Endothelial cell of umbilical vein (primary cell): ENCODE results near the gene PBXIP1. TPM values are rescaled to one million over a fixed set of nuclear protein-coding genes. Genes with fewer than 3 reads are reported as not detected.

Experiments
- BruUV-seq: library from RNA; stranded (reverse); fragments of 400-500 nt; replicated peaks from 2 replicates; lab custom pipeline; 2021; lab: Mats Ljungman, UMichigan
- CTCF ChIA-PET: fragments of 300-600, 350-600 bp; sonication (Branson Sonifier 250); formaldehyde crosslinking; loops from one replicate; lab custom pipeline; 2021; ENCODE audit warnings: antibody characterized with exemption, inconsistent platforms; lab: Charles Lee
- POLR2A ChIA-PET: fragments of 300-600, 350-600 bp; sonication (Branson Sonifier 250); formaldehyde crosslinking; loops from one replicate; lab custom pipeline; 2021; ENCODE audit warnings: antibody characterized with exemption, inconsistent platforms; lab: Charles Lee
- DNase-seq: peaks from one replicate; pipeline ENCODE4 v3.0.0-alpha.2; 2011; ENCODE audit warnings: low read depth, low spot score
- FAIRE-seq: peaks from 2 replicates; lab custom pipeline; 2011; peaks lifted over from hg19 to GRCh38; lab: Jason Lieb, UNC
- H2AFZ ChIP-seq: 2 replicates; pipeline ENCODE4 v1.6.0; 2012; ENCODE audit warnings: low read depth, low read length, control low read depth, inconsistent platforms
- H3K27ac ChIP-seq: 2 replicates; pipeline ENCODE4 v1.5.1; 2011; ENCODE audit warnings: low read depth, mild to moderate bottlenecking, control low read depth, low read length, moderate library complexity; ENCODE audit not compliant: insufficient read depth
- H3K27me3 ChIP-seq, 2 experiments: 2 replicates each; pipeline versions ENCODE4 v1.6.0 to v1.6.1; 2011; ENCODE audit warnings: low read length in 2 of 2, mixed read lengths in 1 of 2; ENCODE audit not compliant: control insufficient read depth in 2 of 2, insufficient read depth in 2 of 2
- H3K36me3 ChIP-seq, 2 experiments: 2 replicates in 1 of 2; 3 replicates in 1 of 2; pipeline ENCODE4 v1.5.1; 2011; ENCODE audit warnings: low read length in 2 of 2, mild to moderate bottlenecking in 1 of 2, moderate library complexity in 1 of 2; ENCODE audit not compliant: control insufficient read depth in 2 of 2, insufficient read depth in 2 of 2; ENCODE audit errors: extremely low read depth in 1 of 2
- H3K4me1 ChIP-seq: 3 replicates; pipeline ENCODE4 v1.5.1; 2011; ENCODE audit warnings: mild to moderate bottlenecking, low read length; ENCODE audit not compliant: control insufficient read depth, insufficient read depth; ENCODE audit errors: extremely low read depth
- H3K4me2 ChIP-seq: 2 replicates; pipeline ENCODE4 v1.6.1; 2011; ENCODE audit warnings: low read length, control low read depth, mixed read lengths; ENCODE audit not compliant: insufficient read depth
- H3K4me3 ChIP-seq, 3 experiments: fragments of 200-600 bp in 1 of 3; sonication (generic), shearing (Covaris generic) in 1 of 3; replicated peaks in 1 of 3; 2 replicates each; pipeline ENCODE4 v1.5.1; 2011 to 2016; ENCODE audit warnings: control low read depth in 3 of 3, low read length in 3 of 3, mild to moderate bottlenecking in 2 of 3, inconsistent platforms in 1 of 3, low read depth in 1 of 3, moderate library complexity in 1 of 3; ENCODE audit not compliant: insufficient read depth in 1 of 3
- H3K79me2 ChIP-seq: 2 replicates; pipeline ENCODE4 v1.6.0; 2012; ENCODE audit warnings: low read length, inconsistent platforms; ENCODE audit not compliant: control insufficient read depth, insufficient read depth
- H3K9ac ChIP-seq: replicated peaks from 2 replicates; pipeline ENCODE3; 2011; ENCODE audit warnings: low read length, control low read depth; ENCODE audit not compliant: insufficient read depth; ENCODE audit errors: extremely low read depth
- H3K9me1 ChIP-seq: replicated peaks from 3 replicates; pipeline ENCODE4 v1.6.0; 2011; ENCODE audit warnings: mild to moderate bottlenecking, low read length; ENCODE audit not compliant: control insufficient read depth, insufficient read depth; ENCODE audit errors: extremely low read depth
- H3K9me3 ChIP-seq: replicated peaks from 2 replicates; pipeline ENCODE4 v1.5.1; 2012; ENCODE audit warnings: low read length, inconsistent platforms; ENCODE audit not compliant: control insufficient read depth, insufficient read depth
- H4K20me1 ChIP-seq: replicated peaks from 2 replicates; pipeline ENCODE3; 2011; ENCODE audit warnings: mild to moderate bottlenecking, low read length; ENCODE audit not compliant: control insufficient read depth, insufficient read depth; ENCODE audit errors: extremely low read depth
- CTCF ChIP-seq, 2 donors: IDR thresholded peaks; 1 replicate in 1 of 2; 2 replicates in 1 of 2; pipeline ENCODE4 v1.5.1; 2011; ENCODE audit warnings: low read length in 2 of 2, mild to moderate bottlenecking in 2 of 2, moderate library complexity in 2 of 2, control low read depth in 1 of 2, inconsistent platforms in 1 of 2, low read depth in 1 of 2; ENCODE audit not compliant: insufficient read depth in 1 of 2; ENCODE audit errors: extremely low read depth in 1 of 2
- EZH2 ChIP-seq: IDR thresholded peaks from 2 replicates; pipeline ENCODE4 v1.6.1; 2012; ENCODE audit warnings: borderline replicate concordance, low read depth, mild to moderate bottlenecking, moderate library complexity, low read length, inconsistent platforms; ENCODE audit not compliant: severe bottlenecking
- FOS ChIP-seq: IDR thresholded peaks from 2 replicates; pipeline ENCODE4 v1.6.1; 2011; ENCODE audit warnings: mild to moderate bottlenecking, low read length, moderate library complexity, borderline replicate concordance; ENCODE audit not compliant: insufficient read depth
- GATA2 ChIP-seq: IDR thresholded peaks from 2 replicates; pipeline ENCODE4 v1.7.0; 2011; ENCODE audit warnings: low read depth, mild to moderate bottlenecking, moderate library complexity, mixed read lengths, low read length; ENCODE audit not compliant: insufficient read length, insufficient read depth
- JUN ChIP-seq: IDR thresholded peaks from 2 replicates; pipeline ENCODE4 v1.6.1; 2011; ENCODE audit warnings: borderline replicate concordance, low read depth; ENCODE audit not compliant: insufficient read length, insufficient read depth
- MAX ChIP-seq: IDR thresholded peaks from 2 replicates; pipeline ENCODE4 v1.6.1; 2011; ENCODE audit not compliant: insufficient read depth, insufficient read length
- MYC ChIP-seq: IDR thresholded peaks from one replicate; pipeline ENCODE4 v1.6.1; 2011; ENCODE audit warnings: mild to moderate bottlenecking, low read depth, low read length
- POLR2A ChIP-seq: IDR thresholded peaks from 2 replicates; pipeline ENCODE4 v1.6.1; 2012; ENCODE audit warnings: low read depth, mild to moderate bottlenecking, control low read depth, low read length
- POLR2AphosphoS5 ChIP-seq: IDR thresholded peaks from 2 replicates; pipeline ENCODE4 v1.6.1; 2012; ENCODE audit warnings: low read depth, mild to moderate bottlenecking, control low read depth, low read length, moderate library complexity; ENCODE audit not compliant: insufficient read depth
- dilution Hi-C: fragments of 300-500 bp; cut with MboI; formaldehyde crosslinking; loops from one replicate; pipeline ENCODE4 v1.15.0; 2019; ENCODE audit warnings: low sequenced_read_pairs; ENCODE audit not compliant: extremely low pct_ligation_motif_present
- intact Hi-C: fragments of 100-400 bp; cut with micrococcal nuclease; formaldehyde crosslinking; loops from one replicate; pipeline ENCODE4 v1.10.0; 2022
- polyA plus RNA-seq, 4 experiments: library from polyadenylated mRNA; depleted of rRNA in 3 of 4; stranded (reverse) in 3 of 4; unstranded in 1 of 4; fragments of >200 nt; gene quantifications; 2 replicates each; pipeline versions ENCODE4 v1.2.1 to v1.2.3, GENCODE V29; 2011 to 2012; ENCODE audit warnings: missing spikeins in 1 of 4
- total RNA-seq: library from RNA; stranded (reverse); gene quantifications from 2 replicates; pipeline ENCODE4 v1.2.3, GENCODE V29; 2021

Gene PBXIP1
- total and polyA plus RNA-seq, 2 donors (not counting 3 experiments of a cell fraction or from before 2014, with no cell fraction given) = 49.4 to 54.7 TPM

- no peaks in the 10 kb centered on the region for H3K9me1 ChIP-seq
- H3K4me2 ChIP-seq = no peak overlapping the region
- intact Hi-C loops (no loop called here), dilution Hi-C loops (no loop called here)
- H3K27ac ChIP-seq = no peak overlapping the region
- H3K4me3 ChIP-seq = no peak overlapping the region
- no peaks in the 10 kb centered on the region for H3K9me3 ChIP-seq
- BruUV-seq = no TSS peak
- no peaks in the 10 kb centered on the region for H3K79me2 ChIP-seq
- no peaks in the 10 kb centered on the region for H4K20me1 ChIP-seq
- no peaks in the 10 kb centered on the region for H3K27me3 ChIP-seq
- peaks cover 0 to 12% of the 10 kb centered on the region in 2 experiments for H3K36me3 ChIP-seq
- FAIRE-seq (no peak), DNase-seq (no peak)
- ChIA-PET CTCF (interaction anchor here (1.5 kb wide), 1 partner anchor 76 kb away, joined by 8 read pairs; no protein-coding TSS in a partner anchor), POLR2A (no interaction called here)
- H3K4me1 ChIP-seq = peaks cover 8% of the 10 kb centered on the region
- H2AFZ ChIP-seq = no peak overlapping the region
- H3K9ac ChIP-seq = no peak overlapping the region
- TF ChIP-seq MYC (no peak), POLR2AphosphoS5 (no peak), JUN (no peak)
These were observed 14.4 kb downstream of the PBXIP1 start for GRCh38 chr1:154941333-154942013.

GRCh38 chr1:154940651-154941194, 15.2 kb downstream of the PBXIP1 start:
- POLR2A ChIA-PET = no interaction called here

More at GRCh38 chr1:154940651-154941194, 15.2 kb downstream of the PBXIP1 start:
- dilution Hi-C loops (no loop called here), intact Hi-C loops (no loop called here)
- H3K4me2 ChIP-seq = no peak overlapping the region
- no peaks in the 10 kb centered on the region for H3K27me3 ChIP-seq
- H4K20me1 ChIP-seq = no peaks in the 10 kb centered on the region
- no peak overlapping the region for H3K27ac ChIP-seq
- peaks cover 0 to 7% of the 10 kb centered on the region in 2 experiments for H3K36me3 ChIP-seq
- H3K9me1 ChIP-seq = no peaks in the 10 kb centered on the region
- FAIRE-seq = no peak
- no peak overlapping the region for H3K4me3 ChIP-seq
- H3K9me3 ChIP-seq = no peaks in the 10 kb centered on the region
- DNase-seq = no peak
- no peaks in the 10 kb centered on the region for H3K79me2 ChIP-seq
- peaks cover 8% of the 10 kb centered on the region for H3K4me1 ChIP-seq
- H2AFZ ChIP-seq = no peak overlapping the region
- no peak for TF ChIP-seq JUN
- no peak for TF ChIP-seq CTCF (IDR thresholded peaks at IDR 0.05; ENCODE audit: extremely low read depth in 1 of 2, insufficient read depth in 1 of 2, low read depth in 1 of 2, low read length in 2 of 2)
- TF ChIP-seq GATA2 = no peak
- no peak for TF ChIP-seq EZH2
- TF ChIP-seq POLR2A = no peak
- TF ChIP-seq FOS = no peak
- no peak for TF ChIP-seq MAX
- no peak for TF ChIP-seq POLR2AphosphoS5
- TF ChIP-seq MYC = no peak
- no TSS peak for BruUV-seq
- CTCF ChIA-PET = interaction anchor here (0.9 to 1.5 kb wide), 3 partner anchors 55 to 110 kb away, joined by 3 to 8 read pairs (median 3); partner anchors contain the start of gene ADAM15
- H3K9ac ChIP-seq = no peak overlapping the region
